Effector memory CD8-positive, alpha-beta T cell (primary cell): Measurements from ENCODE around the gene ZBTB20.
A peak's percentile ranks its signal among the peaks of the same experiment; 100 is the strongest.

Experiments
- ATAC-seq: fragments of 150-1000 bp; cut with Tn5 transposase; replicated peaks from 2 replicates; pipeline ENCODE4 v1.10.0; 2021; ENCODE audit warnings: mild to moderate bottlenecking, moderate library complexity
- DNase-seq, 3 experiments: peaks; one replicate each; pipeline ENCODE4 v3.0.0; 2021
- H3K27ac Mint-ChIP-seq, 2 donors: one replicate each; pipeline ENCODE4 v1.8.0; 2022; ENCODE audit warnings: mild to moderate bottlenecking in 2 of 2, mixed read lengths in 2 of 2, moderate library complexity in 2 of 2
- H3K27me3 Mint-ChIP-seq, 2 donors: one replicate each; pipeline ENCODE4 v1.8.0; 2022; ENCODE audit warnings: mixed read lengths in 2 of 2
- H3K36me3 Mint-ChIP-seq: one replicate; pipeline ENCODE4 v1.8.0; 2022; ENCODE audit warnings: mild to moderate bottlenecking, moderate library complexity, mixed read lengths; ENCODE audit not compliant: insufficient read depth
- H3K4me1 Mint-ChIP-seq, 2 donors: one replicate each; pipeline ENCODE4 v1.8.0; 2022; ENCODE audit warnings: low read depth in 2 of 2, mixed read lengths in 2 of 2
- H3K4me3 Mint-ChIP-seq, 2 donors: one replicate each; pipeline ENCODE4 v1.8.0; 2022; ENCODE audit warnings: mild to moderate bottlenecking in 2 of 2, mixed read lengths in 2 of 2, moderate library complexity in 2 of 2
- H3K9me3 Mint-ChIP-seq, 2 donors: one replicate each; pipeline ENCODE4 v1.8.0; 2022; ENCODE audit warnings: mixed read lengths in 2 of 2

The ZBTB20 gene

GRCh38 chr3:115161866-115162265 lies 14.8 kb upstream of the ZBTB20 start:
- Mint-ChIP-seq H3K27ac (no peak overlapping the region), H3K9me3 (no peaks in the 10 kb centered on the region), H3K27me3 (no peaks in the 10 kb centered on the region), H3K36me3 (no peaks in the 10 kb centered on the region), H3K4me1 (peaks cover 20 to 27% of the 10 kb centered on the region in 2 donors), H3K4me3 (no peak overlapping the region)
- ATAC-seq, result no peak
- no peak for DNase-seq

- DNase-seq (no peak), ATAC-seq (no peak)
- Mint-ChIP-seq H3K9me3 (no peaks in the 10 kb centered on the region), H3K36me3 (no peaks in the 10 kb centered on the region), H3K4me1 (peaks cover 20 to 27% of the 10 kb centered on the region in 2 donors), H3K27ac (no peak overlapping the region), H3K4me3 (no peak overlapping the region), H3K27me3 (no peaks in the 10 kb centered on the region)
Measured at GRCh38 chr3:115161168-115161834, 14.2 kb upstream of the ZBTB20 start.

GRCh38 chr3:115160295-115160694 lies 13.2 kb upstream of the ZBTB20 start:
- ATAC-seq, result no peak
- no peak overlapping the region for H3K4me3 Mint-ChIP-seq
- H3K36me3 Mint-ChIP-seq, result no peaks in the 10 kb centered on the region
- H3K4me1 Mint-ChIP-seq, result peaks cover 13 to 21% of the 10 kb centered on the region in 2 donors
- H3K27me3 Mint-ChIP-seq, result no peaks in the 10 kb centered on the region
- no peaks in the 10 kb centered on the region for H3K9me3 Mint-ChIP-seq
- no peak overlapping the region for H3K27ac Mint-ChIP-seq
- no peak for DNase-seq

GRCh38 chr3:115156046-115156654 lies 9.1 kb upstream of the ZBTB20 start:
- no peak for DNase-seq
- Mint-ChIP-seq H3K36me3 (no peaks in the 10 kb centered on the region), H3K9me3 (no peaks in the 10 kb centered on the region), H3K27me3 (no peaks in the 10 kb centered on the region), H3K4me3 (no peak overlapping the region), H3K4me1 (peaks cover 0 to 3% of the 10 kb centered on the region in 2 donors), H3K27ac (no peak overlapping the region)
- ATAC-seq, result no peak

GRCh38 chr3:115154611-115155010 lies 7.5 kb upstream of the ZBTB20 start:
- Mint-ChIP-seq H3K9me3 (peaks cover 0 to 4% of the 10 kb centered on the region in 2 donors), H3K4me1 (peaks cover 0 to 4% of the 10 kb centered on the region in 2 donors), H3K36me3 (no peaks in the 10 kb centered on the region), H3K4me3 (no peak overlapping the region), H3K27ac (no peak overlapping the region), H3K27me3 (no peaks in the 10 kb centered on the region)
- DNase-seq (no peak), ATAC-seq (no peak)

- Mint-ChIP-seq H3K9me3 (peaks cover 0 to 4% of the 10 kb centered on the region in 2 donors), H3K4me1 (peaks cover 0 to 4% of the 10 kb centered on the region in 2 donors), H3K4me3 (no peak overlapping the region), H3K27me3 (no peaks in the 10 kb centered on the region), H3K27ac (no peak overlapping the region), H3K36me3 (peaks cover 14% of the 10 kb centered on the region)
- ATAC-seq, result no peak
- no peak for DNase-seq
Measured at GRCh38 chr3:115151921-115152320, 4.8 kb upstream of the ZBTB20 start.

- DNase-seq (no peak), ATAC-seq (no peak)
- Mint-ChIP-seq H3K27ac (peak overlapping the region; percentile 94 to 97), H3K36me3 (peaks cover 23% of the 10 kb centered on the region), H3K9me3 (peaks cover 0 to 4% of the 10 kb centered on the region in 2 donors), H3K27me3 (no peaks in the 10 kb centered on the region), H3K4me1 (peaks cover 3 to 24% of the 10 kb centered on the region in 2 donors), H3K4me3 (peak overlapping the region; percentile 85 to 93)
Measured at GRCh38 chr3:115148142-115148790, 1.2 kb upstream of the ZBTB20 start.

- DNase-seq (peak; percentile 96 to 98 (median 98)), ATAC-seq (peak; percentile 70)
- Mint-ChIP-seq H3K36me3 (peaks cover 23% of the 10 kb centered on the region), H3K4me3 (peak overlapping the region; percentile 85 to 93), H3K27me3 (no peaks in the 10 kb centered on the region), H3K4me1 (peaks cover 6 to 24% of the 10 kb centered on the region in 2 donors), H3K27ac (peak overlapping the region; percentile 94 to 97), H3K9me3 (peaks cover 0 to 4% of the 10 kb centered on the region in 2 donors)
Measured at GRCh38 chr3:115147329-115148141, 447 bp upstream of the ZBTB20 start.

- H3K4me3 Mint-ChIP-seq, result peak overlapping the region; percentile 85 to 93
- H3K27ac Mint-ChIP-seq, result peak overlapping the region; percentile 94 to 97
- H3K36me3 Mint-ChIP-seq, result peaks cover 27% of the 10 kb centered on the region
- H3K4me1 Mint-ChIP-seq, result peaks cover 6 to 24% of the 10 kb centered on the region in 2 donors
- DNase-seq (peak; percentile 35 to 44 (median 41)), ATAC-seq (peak; percentile 1)
- no peaks in the 10 kb centered on the region for H3K27me3 Mint-ChIP-seq
- H3K9me3 Mint-ChIP-seq, result peaks cover 0 to 4% of the 10 kb centered on the region in 2 donors
Measured at GRCh38 chr3:115146032-115146417, 1.1 kb downstream of the ZBTB20 start.

- DNase-seq (no peak), ATAC-seq (no peak)
- peaks cover 7 to 29% of the 10 kb centered on the region in 2 donors for H3K4me1 Mint-ChIP-seq
- H3K27me3 Mint-ChIP-seq, result no peaks in the 10 kb centered on the region
- H3K9me3 Mint-ChIP-seq, result no peaks in the 10 kb centered on the region
- H3K4me3 Mint-ChIP-seq, result no peak overlapping the region
- H3K27ac Mint-ChIP-seq, result no peak overlapping the region
- H3K36me3 Mint-ChIP-seq, result peaks cover 8% of the 10 kb centered on the region
Measured at GRCh38 chr3:115141033-115141757, 5.9 kb downstream of the ZBTB20 start.

- Mint-ChIP-seq H3K27me3 (no peaks in the 10 kb centered on the region), H3K36me3 (peaks cover 4% of the 10 kb centered on the region), H3K9me3 (no peaks in the 10 kb centered on the region), H3K4me1 (peaks cover 5 to 11% of the 10 kb centered on the region in 2 donors), H3K4me3 (no peak overlapping the region), H3K27ac (no peak overlapping the region)
- ATAC-seq, result no peak
- DNase-seq, result no peak
Measured at GRCh38 chr3:115139072-115139471, 8.0 kb downstream of the ZBTB20 start.

- Mint-ChIP-seq H3K4me1 (peaks cover 2 to 11% of the 10 kb centered on the region in 2 donors), H3K4me3 (no peak overlapping the region), H3K27me3 (no peaks in the 10 kb centered on the region), H3K9me3 (no peaks in the 10 kb centered on the region), H3K36me3 (no peaks in the 10 kb centered on the region), H3K27ac (no peak overlapping the region)
- DNase-seq, result no peak
- ATAC-seq, result no peak
Measured at GRCh38 chr3:115134648-115135347, 12.3 kb downstream of the ZBTB20 start.
